SIG-M5 (cell line): ENCODE measurements around the gene BRI3BP.
A peak's percentile ranks its signal among the peaks of the same experiment; 100 is the strongest.
"Not testable (repeated sequence)": the region's sequence is repeated elsewhere in the genome, so short reads cannot be mapped to it uniquely, and the experiment has no call there.

Experiments
- DNase-seq: peaks from one replicate; lab custom pipeline; 2025; lab: John Stamatoyannopoulos, UW

Gene BRI3BP

GRCh38 chr12:124975276-124975675 is 18.2 kb upstream of the BRI3BP start:
- no peak for DNase-seq

DNA sequence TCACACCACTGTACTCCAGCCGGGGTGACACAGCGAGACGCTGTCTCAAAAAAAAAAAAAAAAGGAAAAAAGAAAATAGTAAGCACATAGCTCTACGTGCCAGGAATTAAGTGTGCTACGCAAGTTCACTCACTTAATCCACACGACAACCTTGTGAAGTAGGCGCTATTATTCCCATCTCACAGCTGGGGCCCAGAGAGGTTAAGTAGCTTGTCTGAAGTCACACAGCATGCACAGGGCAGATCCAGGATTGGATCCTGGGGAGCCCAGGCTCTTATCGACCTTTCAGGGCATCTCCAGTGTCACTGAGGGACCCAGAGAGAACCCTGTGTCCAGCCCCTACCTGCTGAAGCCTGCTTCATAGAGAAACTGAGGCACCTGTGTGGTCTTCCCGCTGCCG is 16.4 kb upstream of the BRI3BP start:
- no peak for DNase-seq

GRCh38 chr12:124979568-124979967 is 13.9 kb upstream of the BRI3BP start:
- no peak for DNase-seq

GRCh38 chr12:124980098-124980892 is 13.2 kb upstream of the BRI3BP start:
- DNase-seq, result no peak

GRCh38 chr12:124986876-124987275 is 6.6 kb upstream of the BRI3BP start:
- not testable (repeated sequence) for DNase-seq

DNA sequence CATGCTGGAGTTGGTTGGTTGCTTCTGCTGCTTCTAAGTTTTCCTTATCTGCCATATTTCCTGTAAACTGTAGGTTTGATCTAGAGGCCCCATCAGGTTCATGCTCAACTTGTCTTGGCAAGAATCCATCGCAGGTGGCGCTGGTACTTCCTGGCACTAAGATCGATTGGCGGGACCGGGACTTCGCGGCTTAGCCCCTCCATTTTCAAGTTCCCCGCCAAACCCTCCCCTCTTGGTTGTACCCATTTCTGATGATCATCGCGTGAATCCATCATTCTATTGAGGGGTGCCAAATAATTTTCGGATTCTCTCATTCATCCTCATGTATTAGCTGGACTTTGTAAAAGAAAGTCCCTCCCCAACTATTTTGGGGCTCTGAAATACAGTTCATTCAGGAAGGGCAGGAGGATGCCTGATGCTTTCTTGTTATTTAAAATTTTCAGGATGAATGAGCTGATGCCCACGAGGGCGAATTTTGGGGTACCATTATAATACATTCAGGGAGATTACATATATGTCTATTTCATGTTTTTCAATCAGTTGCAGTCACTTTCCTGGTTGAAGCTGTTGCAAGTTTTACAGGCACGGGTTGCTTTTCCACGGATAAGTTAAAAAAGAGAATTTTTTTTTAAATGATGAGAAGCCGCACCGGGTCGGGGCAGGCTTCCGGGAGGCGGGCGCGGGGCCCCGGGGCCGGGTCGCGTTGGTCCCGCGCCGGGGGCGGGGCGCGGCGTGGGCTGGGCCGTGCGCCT is 395 bp upstream of the BRI3BP start:
- DNase-seq, result peak; percentile 65

GRCh38 chr12:124994437-124994975 is 1.1 kb downstream of the BRI3BP start:
- peak; percentile 69 for DNase-seq

DNA sequence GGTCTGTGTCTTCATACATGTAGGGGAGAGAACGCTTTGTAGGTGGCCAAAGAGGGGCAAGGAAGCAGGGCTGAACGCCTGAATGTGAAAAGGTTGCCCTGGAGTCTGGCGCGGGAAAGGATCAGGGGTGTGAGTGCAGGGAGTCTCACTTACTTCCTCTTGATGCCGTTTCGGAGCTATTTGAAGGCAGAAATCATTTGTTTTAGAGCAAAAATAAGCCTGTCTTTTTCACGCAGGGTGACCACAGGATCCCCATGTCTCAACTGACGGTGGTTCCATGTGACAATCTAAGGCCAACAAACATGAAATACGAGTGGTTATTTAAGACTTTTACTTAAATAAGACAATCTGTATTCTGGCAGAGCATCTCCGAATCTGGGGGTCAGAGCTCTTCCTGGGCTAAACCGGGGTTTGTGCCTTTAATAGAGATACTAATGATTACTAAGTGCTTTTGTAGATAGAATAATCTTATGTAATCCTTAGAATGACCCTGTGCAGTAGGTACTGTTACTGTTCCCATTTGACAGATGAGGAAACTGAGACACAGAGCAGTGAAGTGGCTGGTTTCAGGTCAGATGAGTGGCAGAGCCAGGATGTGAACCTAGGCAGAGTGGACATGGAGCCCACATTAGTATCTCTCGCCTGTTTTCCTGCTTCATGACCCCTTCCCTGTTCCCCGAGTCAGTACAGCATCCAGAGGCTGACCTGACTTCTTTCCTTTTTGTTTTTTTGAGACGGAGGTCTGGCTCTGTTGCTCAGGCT is 1.9 kb downstream of the BRI3BP start:
- DNase-seq, result no peak

- no peak for DNase-seq
Measured at GRCh38 chr12:124998705-124999104, 5.3 kb downstream of the BRI3BP start.

DNA sequence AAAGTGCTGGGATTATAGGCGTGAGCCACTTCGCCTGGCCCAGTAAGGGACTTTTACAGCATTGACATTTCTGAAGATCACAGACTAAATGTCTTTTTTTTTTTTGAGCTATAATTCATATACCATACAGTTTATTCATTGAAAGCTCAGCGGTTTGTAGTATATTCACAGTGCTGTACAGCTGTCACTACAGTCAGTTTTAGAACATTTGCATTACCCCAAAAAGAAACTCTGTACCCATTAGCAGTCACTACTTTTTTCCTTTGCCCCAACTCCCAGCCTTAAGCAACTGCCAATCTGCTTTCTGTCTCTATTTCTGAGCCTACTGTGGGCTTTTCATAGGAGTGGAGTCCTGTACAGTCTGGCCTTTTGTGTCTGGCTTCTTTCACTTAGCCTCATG is 8.2 kb downstream of the BRI3BP start:
- DNase-seq, result no peak

DNA sequence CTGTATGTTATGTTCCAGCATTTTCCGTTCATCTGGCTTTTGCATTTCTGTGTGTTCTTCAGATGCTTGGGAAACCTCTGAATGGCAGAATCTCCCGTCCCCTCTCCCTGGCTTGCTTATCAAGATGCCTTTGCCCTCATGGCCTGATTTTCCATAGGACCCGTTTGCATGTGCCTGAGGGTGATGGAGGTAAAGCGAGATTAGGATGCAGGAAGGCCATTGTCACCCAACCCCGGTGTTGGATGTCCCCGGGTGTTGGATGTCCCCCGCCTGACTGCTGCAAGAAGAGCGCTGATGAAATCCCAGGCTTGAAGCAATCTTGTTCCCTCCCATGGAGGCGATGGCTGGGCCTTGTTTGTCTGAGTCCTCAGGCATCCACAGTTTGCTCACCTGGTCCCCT is 9.6 kb downstream of the BRI3BP start:
- no peak for DNase-seq

- DNase-seq, result no peak
Measured at GRCh38 chr12:125004621-125005020, 11.2 kb downstream of the BRI3BP start.

DNA sequence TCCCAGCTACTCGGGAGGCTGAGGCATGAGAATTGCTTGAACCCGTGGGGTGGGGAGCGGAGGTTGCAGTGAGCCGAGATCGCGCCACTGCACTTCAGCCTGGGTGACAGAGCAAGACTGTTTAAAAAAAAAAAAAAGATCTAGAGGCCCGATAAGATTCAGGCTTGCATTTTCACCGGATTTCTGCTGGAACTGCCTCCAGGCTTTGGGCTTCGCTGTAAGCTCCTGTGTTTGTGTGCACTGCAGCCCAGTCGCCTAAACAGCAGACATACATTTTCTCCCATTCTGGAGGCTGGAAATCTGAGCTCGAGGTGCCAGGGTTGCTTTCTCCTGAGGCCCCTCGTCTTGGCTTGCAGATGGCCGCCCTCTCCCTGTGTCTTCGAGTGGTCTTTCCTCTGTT is 12.2 kb downstream of the BRI3BP start:
- no peak for DNase-seq

- DNase-seq, result no peak
Measured at GRCh38 chr12:125006365-125006764, 12.9 kb downstream of the BRI3BP start.

DNA sequence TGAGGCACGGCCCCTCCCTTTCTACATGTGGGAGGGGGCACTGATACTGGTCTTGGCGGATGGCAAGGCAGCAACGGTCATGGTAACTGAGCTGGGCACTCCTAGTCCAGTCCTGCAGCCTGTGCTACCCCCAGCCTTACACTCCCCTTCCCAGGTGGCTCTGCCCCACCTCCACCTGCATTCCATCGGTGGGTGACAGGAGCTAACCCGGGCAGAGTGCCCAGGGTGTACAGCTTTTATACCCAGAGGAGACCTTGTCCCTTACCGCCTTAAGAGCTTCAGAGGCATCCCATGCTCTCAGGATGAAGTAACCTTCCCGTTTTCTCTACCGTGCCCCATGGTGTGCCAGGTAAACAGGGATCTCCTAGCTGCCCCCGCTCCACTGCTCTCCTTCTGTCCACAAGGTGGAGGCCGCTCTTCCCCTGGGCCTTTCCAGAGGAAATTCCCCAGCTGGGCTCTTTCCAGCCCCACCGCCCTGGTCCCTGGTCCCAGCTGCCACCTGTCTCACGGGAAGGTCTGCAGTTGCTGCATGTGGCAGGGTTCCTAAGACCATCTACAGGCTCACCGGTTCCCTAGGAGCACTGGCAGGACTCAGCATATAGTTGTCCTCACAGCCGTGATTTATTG is 20.5 kb downstream of the BRI3BP start:
- no peak for DNase-seq

DNA sequence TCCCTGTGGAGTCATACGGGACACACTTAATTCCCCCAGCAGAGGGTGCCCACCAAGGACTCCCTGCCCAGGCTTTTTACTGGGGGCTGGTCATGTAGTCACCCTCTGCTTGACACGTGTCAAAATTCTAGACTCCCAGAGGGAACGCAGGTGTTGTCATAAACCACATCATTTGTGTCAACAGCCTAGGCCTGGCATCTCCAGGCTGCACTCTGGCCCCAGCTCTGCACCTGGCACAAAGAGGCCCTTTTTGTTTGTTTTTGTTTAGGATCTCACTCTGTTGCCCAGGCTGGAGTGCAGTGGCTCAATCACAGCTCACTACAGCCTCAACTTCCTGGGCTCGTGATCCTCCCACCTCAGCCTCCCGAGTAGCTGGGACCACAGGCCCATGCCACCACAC is 21.1 kb downstream of the BRI3BP start:
- no peak for DNase-seq

DNA sequence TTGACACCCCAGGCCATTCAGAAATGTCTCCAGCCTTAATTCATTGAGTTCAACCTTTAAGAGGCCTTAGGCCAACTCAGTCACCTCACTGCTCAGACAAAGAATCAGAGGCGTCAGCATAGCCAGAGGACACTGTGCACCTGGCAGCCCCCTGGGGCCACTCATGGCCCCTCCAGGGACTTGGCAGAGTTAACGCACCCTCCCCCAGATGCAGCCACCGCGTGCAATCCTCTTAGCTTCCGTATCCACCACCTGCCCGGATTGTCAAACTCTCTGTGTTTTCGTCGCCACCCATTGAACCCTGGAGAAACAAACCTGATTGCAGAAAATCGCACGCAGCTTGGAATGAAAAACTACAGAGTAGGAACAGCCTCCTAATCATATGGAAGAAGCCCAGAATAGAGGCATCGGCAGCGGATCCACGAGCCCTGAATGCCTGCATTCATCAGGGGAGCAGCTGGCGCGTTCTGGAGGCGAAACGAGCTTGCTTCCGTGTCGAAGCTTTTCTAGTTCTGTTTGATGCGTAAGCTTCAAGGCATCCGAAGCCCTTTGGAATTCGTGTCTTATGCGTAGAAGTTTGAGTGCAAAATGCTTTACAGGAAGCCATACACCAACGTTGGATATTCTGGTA is 22.4 kb downstream of the BRI3BP start:
- no peak for DNase-seq

DNA sequence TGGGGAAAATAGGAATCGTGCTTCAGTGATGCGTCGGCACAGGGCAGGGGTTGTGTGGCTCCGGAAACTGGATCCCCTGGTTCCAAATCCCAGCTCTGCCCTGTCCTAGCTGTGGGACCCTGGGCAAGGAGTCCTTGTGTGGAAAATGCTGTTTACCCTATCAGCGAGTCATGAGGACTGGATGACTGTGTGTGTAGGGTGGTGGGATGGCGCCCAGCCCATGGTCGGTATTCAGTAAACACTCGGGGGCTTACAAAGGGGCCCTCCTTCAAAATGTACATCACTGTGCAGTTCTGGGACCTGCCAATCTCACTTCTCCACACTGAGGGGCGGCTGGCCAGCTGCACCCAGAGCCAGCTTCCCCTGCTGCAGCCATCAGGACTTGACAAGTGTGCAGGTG is 24.4 kb downstream of the BRI3BP start:
- no peak for DNase-seq

- DNase-seq, result no peak
Measured at GRCh38 chr12:125018356-125018755, 24.9 kb downstream of the BRI3BP start.

DNA sequence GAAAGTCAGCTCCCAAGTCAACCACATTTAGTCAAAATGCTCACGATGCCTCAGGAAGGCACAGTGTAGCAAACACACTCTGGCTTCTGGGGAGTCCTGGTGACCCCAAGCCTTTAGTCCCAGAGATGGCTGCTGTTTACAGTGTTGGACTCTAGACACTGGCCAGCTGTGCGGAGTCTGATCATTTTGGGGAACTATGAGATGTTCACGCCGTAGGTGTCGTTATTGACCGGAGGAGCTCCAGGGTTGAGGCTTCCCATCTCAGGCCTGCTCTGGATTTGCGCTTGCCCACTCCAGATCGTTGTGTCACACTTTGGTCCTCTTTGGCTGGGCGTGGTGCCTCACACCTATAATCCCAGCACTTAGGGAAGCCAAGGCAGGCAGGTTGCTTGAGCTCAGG is 27.7 kb downstream of the BRI3BP start:
- no peak for DNase-seq

GRCh38 chr12:125021771-125022170 is 28.3 kb downstream of the BRI3BP start:
- no peak for DNase-seq

- no peak for DNase-seq
Measured at GRCh38 chr12:125023065-125023464, 29.6 kb downstream of the BRI3BP start.
